GM12864 (cell line): ENCODE data around the gene MINDY2.

ENCODE experiments used
- DNase-seq: peaks from one replicate; pipeline ENCODE4 v3.0.0-alpha.2; 2011; ENCODE audit warnings: low read depth
- H3K4me3 ChIP-seq: 2 replicates; pipeline ENCODE4 v1.5.1; 2011; ENCODE audit warnings: mild to moderate bottlenecking, low read depth, low read length, control low read depth
- CTCF ChIP-seq: IDR thresholded peaks from 2 replicates; pipeline ENCODE4 v1.5.1; 2011; ENCODE audit warnings: low read depth, mild to moderate bottlenecking, moderate library complexity, low read length, control low read depth, inconsistent platforms; ENCODE audit errors: missing control alignments

MINDY2 gene

GRCh38 chr15:58909616-58910015 is 138.5 kb downstream of the MINDY2 start:
- no peak overlapping the region for H3K4me3 ChIP-seq
- no peak for DNase-seq
- no peak for TF ChIP-seq CTCF

- DNase-seq: no peak
- no peak for TF ChIP-seq CTCF
- no peak overlapping the region for H3K4me3 ChIP-seq
These were observed 139.4 kb downstream of the MINDY2 start for GRCh38 chr15:58910456-58910855.
